Measurements from ENCODE around the gene DIRAS1.

DNA sequence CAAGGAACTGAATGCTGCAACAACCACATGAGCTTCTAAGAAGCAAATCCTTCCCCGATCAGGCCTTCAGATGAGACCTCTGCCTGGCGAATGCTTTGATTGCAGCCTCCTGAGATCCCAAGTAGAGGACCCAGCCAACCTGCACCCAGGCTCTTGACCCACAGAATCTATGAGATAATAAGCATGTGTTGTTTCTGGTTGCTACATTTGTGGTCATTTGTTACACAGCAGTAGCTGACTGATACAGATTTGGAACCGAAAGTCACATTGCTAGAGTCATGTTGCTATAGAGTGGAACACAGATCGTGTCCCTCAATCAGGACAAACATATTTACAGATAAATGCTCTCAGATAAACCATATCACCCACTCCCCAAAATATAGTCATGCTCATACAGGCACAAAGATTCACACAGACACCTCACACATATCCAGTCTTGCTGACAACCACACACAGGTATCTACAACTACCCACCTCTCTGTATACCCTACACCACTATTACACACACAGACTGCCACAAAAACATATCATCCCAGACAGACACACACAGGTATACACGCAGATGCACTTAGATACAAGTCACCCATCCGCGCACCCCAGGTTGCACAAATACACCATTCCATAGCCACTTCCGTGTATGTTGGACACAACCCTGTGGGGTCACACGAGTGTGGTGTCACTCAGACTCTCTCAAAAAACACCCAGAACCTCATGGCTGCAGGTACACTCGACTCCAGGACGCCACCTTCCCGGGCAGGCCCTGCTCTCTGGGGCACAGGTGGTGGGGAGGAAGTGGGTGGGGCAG is 5.5 kb downstream of the DIRAS1 start:
- TF ChIP-seq, protein P1, sequence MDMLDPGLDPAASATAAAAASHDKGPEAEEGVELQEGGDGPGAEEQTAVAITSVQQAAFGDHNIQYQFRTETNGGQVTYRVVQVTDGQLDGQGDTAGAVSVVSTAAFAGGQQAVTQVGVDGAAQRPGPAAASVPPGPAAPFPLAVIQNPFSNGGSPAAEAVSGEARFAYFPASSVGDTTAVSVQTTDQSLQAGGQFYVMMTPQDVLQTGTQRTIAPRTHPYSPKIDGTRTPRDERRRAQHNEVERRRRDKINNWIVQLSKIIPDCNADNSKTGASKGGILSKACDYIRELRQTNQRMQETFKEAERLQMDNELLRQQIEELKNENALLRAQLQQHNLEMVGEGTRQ (CRISPR knock-in tag; IDR thresholded peaks at IDR 0.05): no peak
- TF ChIP-seq, protein P2, sequence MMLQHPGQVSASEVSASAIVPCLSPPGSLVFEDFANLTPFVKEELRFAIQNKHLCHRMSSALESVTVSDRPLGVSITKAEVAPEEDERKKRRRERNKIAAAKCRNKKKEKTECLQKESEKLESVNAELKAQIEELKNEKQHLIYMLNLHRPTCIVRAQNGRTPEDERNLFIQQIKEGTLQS (CRISPR knock-in tag; conservative IDR thresholded peaks at IDR 0.05): no peak
- TF ChIP-seq GABPB1 (CRISPR knock-in tag; IDR thresholded peaks at IDR 0.05) (no peak), CREM (CRISPR knock-in tag; IDR thresholded peaks at IDR 0.05) (no peak), TEAD4 (CRISPR knock-in tag; IDR thresholded peaks at IDR 0.05) (no peak), IRF2 (CRISPR knock-in tag; IDR thresholded peaks at IDR 0.05; ENCODE audit: borderline replicate concordance, low read depth) (no peak)
- TF ChIP-seq, protein P3, sequence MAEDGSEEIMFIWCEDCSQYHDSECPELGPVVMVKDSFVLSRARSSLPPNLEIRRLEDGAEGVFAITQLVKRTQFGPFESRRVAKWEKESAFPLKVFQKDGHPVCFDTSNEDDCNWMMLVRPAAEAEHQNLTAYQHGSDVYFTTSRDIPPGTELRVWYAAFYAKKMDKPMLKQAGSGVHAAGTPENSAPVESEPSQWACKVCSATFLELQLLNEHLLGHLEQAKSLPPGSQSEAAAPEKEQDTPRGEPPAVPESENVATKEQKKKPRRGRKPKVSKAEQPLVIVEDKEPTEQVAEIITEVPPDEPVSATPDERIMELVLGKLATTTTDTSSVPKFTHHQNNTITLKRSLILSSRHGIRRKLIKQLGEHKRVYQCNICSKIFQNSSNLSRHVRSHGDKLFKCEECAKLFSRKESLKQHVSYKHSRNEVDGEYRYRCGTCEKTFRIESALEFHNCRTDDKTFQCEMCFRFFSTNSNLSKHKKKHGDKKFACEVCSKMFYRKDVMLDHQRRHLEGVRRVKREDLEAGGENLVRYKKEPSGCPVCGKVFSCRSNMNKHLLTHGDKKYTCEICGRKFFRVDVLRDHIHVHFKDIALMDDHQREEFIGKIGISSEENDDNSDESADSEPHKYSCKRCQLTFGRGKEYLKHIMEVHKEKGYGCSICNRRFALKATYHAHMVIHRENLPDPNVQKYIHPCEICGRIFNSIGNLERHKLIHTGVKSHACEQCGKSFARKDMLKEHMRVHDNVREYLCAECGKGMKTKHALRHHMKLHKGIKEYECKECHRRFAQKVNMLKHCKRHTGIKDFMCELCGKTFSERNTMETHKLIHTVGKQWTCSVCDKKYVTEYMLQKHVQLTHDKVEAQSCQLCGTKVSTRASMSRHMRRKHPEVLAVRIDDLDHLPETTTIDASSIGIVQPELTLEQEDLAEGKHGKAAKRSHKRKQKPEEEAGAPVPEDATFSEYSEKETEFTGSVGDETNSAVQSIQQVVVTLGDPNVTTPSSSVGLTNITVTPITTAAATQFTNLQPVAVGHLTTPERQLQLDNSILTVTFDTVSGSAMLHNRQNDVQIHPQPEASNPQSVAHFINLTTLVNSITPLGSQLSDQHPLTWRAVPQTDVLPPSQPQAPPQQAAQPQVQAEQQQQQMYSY (CRISPR knock-in tag; IDR thresholded peaks at IDR 0.05): no peak
- TF ChIP-seq, protein P4, sequence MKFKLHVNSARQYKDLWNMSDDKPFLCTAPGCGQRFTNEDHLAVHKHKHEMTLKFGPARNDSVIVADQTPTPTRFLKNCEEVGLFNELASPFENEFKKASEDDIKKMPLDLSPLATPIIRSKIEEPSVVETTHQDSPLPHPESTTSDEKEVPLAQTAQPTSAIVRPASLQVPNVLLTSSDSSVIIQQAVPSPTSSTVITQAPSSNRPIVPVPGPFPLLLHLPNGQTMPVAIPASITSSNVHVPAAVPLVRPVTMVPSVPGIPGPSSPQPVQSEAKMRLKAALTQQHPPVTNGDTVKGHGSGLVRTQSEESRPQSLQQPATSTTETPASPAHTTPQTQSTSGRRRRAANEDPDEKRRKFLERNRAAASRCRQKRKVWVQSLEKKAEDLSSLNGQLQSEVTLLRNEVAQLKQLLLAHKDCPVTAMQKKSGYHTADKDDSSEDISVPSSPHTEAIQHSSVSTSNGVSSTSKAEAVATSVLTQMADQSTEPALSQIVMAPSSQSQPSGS (CRISPR knock-in tag; IDR thresholded peaks at IDR 0.05; ENCODE audit: borderline replicate concordance, low read depth): no peak
- TF ChIP-seq, protein P5, sequence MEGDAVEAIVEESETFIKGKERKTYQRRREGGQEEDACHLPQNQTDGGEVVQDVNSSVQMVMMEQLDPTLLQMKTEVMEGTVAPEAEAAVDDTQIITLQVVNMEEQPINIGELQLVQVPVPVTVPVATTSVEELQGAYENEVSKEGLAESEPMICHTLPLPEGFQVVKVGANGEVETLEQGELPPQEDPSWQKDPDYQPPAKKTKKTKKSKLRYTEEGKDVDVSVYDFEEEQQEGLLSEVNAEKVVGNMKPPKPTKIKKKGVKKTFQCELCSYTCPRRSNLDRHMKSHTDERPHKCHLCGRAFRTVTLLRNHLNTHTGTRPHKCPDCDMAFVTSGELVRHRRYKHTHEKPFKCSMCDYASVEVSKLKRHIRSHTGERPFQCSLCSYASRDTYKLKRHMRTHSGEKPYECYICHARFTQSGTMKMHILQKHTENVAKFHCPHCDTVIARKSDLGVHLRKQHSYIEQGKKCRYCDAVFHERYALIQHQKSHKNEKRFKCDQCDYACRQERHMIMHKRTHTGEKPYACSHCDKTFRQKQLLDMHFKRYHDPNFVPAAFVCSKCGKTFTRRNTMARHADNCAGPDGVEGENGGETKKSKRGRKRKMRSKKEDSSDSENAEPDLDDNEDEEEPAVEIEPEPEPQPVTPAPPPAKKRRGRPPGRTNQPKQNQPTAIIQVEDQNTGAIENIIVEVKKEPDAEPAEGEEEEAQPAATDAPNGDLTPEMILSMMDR (IDR thresholded peaks at IDR 0.05): no peak
- TF ChIP-seq, protein P6, sequence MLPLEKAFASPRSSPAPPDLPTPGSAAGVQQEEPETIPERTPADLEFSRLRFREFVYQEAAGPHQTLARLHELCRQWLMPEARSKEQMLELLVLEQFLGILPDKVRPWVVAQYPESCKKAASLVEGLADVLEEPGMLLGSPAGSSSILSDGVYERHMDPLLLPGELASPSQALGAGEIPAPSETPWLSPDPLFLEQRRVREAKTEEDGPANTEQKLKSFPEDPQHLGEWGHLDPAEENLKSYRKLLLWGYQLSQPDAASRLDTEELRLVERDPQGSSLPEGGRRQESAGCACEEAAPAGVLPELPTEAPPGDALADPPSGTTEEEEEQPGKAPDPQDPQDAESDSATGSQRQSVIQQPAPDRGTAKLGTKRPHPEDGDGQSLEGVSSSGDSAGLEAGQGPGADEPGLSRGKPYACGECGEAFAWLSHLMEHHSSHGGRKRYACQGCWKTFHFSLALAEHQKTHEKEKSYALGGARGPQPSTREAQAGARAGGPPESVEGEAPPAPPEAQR (CRISPR knock-in tag; IDR thresholded peaks at IDR 0.05): no peak
- TF ChIP-seq, protein P7, sequence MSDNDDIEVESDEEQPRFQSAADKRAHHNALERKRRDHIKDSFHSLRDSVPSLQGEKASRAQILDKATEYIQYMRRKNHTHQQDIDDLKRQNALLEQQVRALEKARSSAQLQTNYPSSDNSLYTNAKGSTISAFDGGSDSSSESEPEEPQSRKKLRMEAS (CRISPR knock-in tag; IDR thresholded peaks at IDR 0.05): no peak
- TF ChIP-seq, protein P8, sequence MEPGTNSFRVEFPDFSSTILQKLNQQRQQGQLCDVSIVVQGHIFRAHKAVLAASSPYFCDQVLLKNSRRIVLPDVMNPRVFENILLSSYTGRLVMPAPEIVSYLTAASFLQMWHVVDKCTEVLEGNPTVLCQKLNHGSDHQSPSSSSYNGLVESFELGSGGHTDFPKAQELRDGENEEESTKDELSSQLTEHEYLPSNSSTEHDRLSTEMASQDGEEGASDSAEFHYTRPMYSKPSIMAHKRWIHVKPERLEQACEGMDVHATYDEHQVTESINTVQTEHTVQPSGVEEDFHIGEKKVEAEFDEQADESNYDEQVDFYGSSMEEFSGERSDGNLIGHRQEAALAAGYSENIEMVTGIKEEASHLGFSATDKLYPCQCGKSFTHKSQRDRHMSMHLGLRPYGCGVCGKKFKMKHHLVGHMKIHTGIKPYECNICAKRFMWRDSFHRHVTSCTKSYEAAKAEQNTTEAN (CRISPR knock-in tag; IDR thresholded peaks at IDR 0.05): no peak
- TF ChIP-seq, protein P9, sequence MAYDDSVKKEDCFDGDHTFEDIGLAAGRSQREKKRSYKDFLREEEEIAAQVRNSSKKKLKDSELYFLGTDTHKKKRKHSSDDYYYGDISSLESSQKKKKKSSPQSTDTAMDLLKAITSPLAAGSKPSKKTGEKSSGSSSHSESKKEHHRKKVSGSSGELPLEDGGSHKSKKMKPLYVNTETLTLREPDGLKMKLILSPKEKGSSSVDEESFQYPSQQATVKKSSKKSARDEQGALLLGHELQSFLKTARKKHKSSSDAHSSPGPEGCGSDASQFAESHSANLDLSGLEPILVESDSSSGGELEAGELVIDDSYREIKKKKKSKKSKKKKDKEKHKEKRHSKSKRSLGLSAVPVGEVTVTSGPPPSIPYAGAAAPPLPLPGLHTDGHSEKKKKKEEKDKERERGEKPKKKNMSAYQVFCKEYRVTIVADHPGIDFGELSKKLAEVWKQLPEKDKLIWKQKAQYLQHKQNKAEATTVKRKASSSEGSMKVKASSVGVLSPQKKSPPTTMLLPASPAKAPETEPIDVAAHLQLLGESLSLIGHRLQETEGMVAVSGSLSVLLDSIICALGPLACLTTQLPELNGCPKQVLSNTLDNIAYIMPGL (CRISPR knock-in tag; IDR thresholded peaks at IDR 0.05): no peak

All from WTC11 (cell line).